ENCODE results near the gene RGS7BP. TPM values are rescaled to one million over a fixed set of nuclear protein-coding genes. Genes with fewer than 3 reads are reported as not detected.

The RGS7BP gene
- total RNA-seq: under 0.01 TPM in 1 of 2 replicates, not detected in the other

DNA sequence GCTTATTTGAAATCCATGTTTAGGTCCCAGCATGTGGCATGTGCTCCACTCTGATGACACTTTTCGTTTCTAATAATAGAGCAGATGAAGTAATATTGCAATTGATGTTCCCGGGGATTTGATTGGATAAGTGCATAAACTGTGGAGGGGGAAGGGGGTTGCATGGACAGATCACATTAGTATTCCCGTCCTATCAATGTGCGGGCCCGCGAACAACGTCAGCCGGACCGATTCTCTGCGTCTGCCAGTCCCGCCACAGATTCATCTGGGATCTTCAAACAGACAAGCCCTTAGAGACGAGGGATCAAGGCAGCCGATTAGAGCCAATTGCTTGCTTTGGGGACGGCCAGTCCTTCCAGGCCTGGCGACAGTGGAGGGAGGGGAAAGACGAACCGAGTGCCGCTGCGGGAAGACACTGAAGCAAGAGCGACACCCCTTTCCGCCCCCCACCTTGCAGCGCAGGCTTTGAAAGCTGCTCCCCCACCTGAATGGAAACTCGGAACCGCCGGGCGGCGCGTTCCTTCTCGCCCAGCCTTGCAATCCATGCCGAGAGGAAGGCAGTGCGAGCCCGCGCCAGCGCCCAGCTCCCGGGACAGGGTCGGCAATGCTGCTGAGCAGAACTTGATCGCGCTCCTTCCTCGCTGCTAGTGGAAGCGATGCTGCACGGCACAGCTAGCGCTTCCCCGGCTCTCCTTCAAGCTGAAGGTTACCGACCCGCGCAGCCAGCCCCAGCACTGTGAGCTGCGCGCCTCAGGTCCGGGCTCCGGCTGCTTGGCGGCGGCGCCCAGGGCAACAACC lies at the start of gene RGS7BP:
TSS of gene RGS7BP (plus strand) at position 247 of the 798 bp plus-strand sequence. CDS start 610 bp downstream, outside the sequence.

Small RNA genes within 50 kb of the gene (small RNA-seq; reads per million reads assigned to genes)
- gene RN7SL169P (not detected), gene RNU6-294P (not detected)

Other genes with a start within 250 kb of the RGS7BP start
- gene SHISAL2B, start 184.5 kb downstream of the RGS7BP start, total RNA-seq: not detected in 2 replicates

Data from hair follicle dermal papilla cell (primary cell).